ENCODE data around the gene NF2.
"Not testable (repeated sequence)": the region's sequence is repeated elsewhere in the genome, so short reads cannot be mapped to it uniquely, and the experiment has no call there.

The NF2 gene

GRCh38 chr22:29596408-29596807, 7.0 kb upstream of the NF2 start:
- DNase-seq = no peak

GRCh38 chr22:29597871-29598683, 5.4 kb upstream of the NF2 start:
- not testable (repeated sequence) for DNase-seq

GRCh38 chr22:29598684-29599020, 4.8 kb upstream of the NF2 start:
- DNase-seq = no peak

- DNase-seq = peak in 3 of 51 donors; percentile 7 to 27 (median 21)
Observed at GRCh38 chr22:29604076-29604360, 585 bp downstream of the NF2 start.

GRCh38 chr22:29605527-29605850, 2.1 kb downstream of the NF2 start:
- DNase-seq = no peak

- no peak for DNase-seq
Observed at GRCh38 chr22:29606320-29606719, 2.9 kb downstream of the NF2 start.

GRCh38 chr22:29607426-29607825, 4.0 kb downstream of the NF2 start:
- DNase-seq = no peak

GRCh38 chr22:29609139-29609538, 5.7 kb downstream of the NF2 start:
- no peak for DNase-seq

- no peak for DNase-seq
Observed at GRCh38 chr22:29610780-29611179, 7.3 kb downstream of the NF2 start.

GRCh38 chr22:29615705-29616327, 12.4 kb downstream of the NF2 start:
- no peak for DNase-seq

- DNase-seq = peak in 1 of 51 donors; percentile 17
Observed at GRCh38 chr22:29617922-29618629, 14.6 kb downstream of the NF2 start.

- no peak for DNase-seq
Observed at GRCh38 chr22:29621761-29622526, 18.5 kb downstream of the NF2 start.

GRCh38 chr22:29623059-29623458, 19.6 kb downstream of the NF2 start:
- DNase-seq = no peak

- DNase-seq = no peak
Observed at GRCh38 chr22:29623553-29624169, 20.2 kb downstream of the NF2 start.

GRCh38 chr22:29625090-29625825, 21.8 kb downstream of the NF2 start:
- DNase-seq = peak in 20 of 51 donors; percentile 1 to 57 (median 19)

GRCh38 chr22:29626497-29627195, 23.2 kb downstream of the NF2 start:
- no peak for DNase-seq

GRCh38 chr22:29627196-29627535, 23.7 kb downstream of the NF2 start:
- no peak for DNase-seq

- DNase-seq = no peak
Observed at GRCh38 chr22:29628996-29629902, 25.8 kb downstream of the NF2 start.

GRCh38 chr22:29629903-29630516, 26.6 kb downstream of the NF2 start:
- no peak for DNase-seq

All from hypothalamus (tissue), 51 donors.